NCI-H146 (cell line): ENCODE measurements around the gene PFKP.

ENCODE experiments used
- DNase-seq: peaks from one replicate; lab custom pipeline; 2025; lab: John Stamatoyannopoulos, UW

The PFKP gene

GRCh38 chr10:3116508-3117100 lies 49.3 kb downstream of the PFKP start:
- DNase-seq = no peak

- DNase-seq = no peak
Measured at GRCh38 chr10:3117486-3117885, 50.1 kb downstream of the PFKP start.

GRCh38 chr10:3118641-3119091 lies 51.3 kb downstream of the PFKP start:
- DNase-seq = no peak

- DNase-seq = no peak
Measured at GRCh38 chr10:3119796-3120459, 52.6 kb downstream of the PFKP start.

GRCh38 chr10:3122034-3122433 lies 54.7 kb downstream of the PFKP start:
- DNase-seq = no peak

- DNase-seq = no peak
Measured at GRCh38 chr10:3122486-3123205, 55.3 kb downstream of the PFKP start.

- no peak for DNase-seq
Measured at GRCh38 chr10:3123571-3124411, 56.4 kb downstream of the PFKP start.

GRCh38 chr10:3124412-3125175 lies 57.2 kb downstream of the PFKP start:
- DNase-seq = no peak

GRCh38 chr10:3125527-3126170 lies 58.3 kb downstream of the PFKP start:
- DNase-seq = no peak

GRCh38 chr10:3126249-3126648 lies 58.9 kb downstream of the PFKP start:
- no peak for DNase-seq

GRCh38 chr10:3126741-3127346 lies 59.5 kb downstream of the PFKP start:
- peak; percentile 95 for DNase-seq

GRCh38 chr10:3127921-3128320 lies 60.6 kb downstream of the PFKP start:
- no peak for DNase-seq

GRCh38 chr10:3128379-3129130 lies 61.2 kb downstream of the PFKP start:
- DNase-seq = no peak

- DNase-seq = no peak
Measured at GRCh38 chr10:3129581-3130340, 62.4 kb downstream of the PFKP start.

GRCh38 chr10:3131098-3131497 lies 63.8 kb downstream of the PFKP start:
- DNase-seq = peak; percentile 73

GRCh38 chr10:3132036-3133025 lies 65.0 kb downstream of the PFKP start:
- no peak for DNase-seq

GRCh38 chr10:3133948-3134347 lies 66.6 kb downstream of the PFKP start:
- no peak for DNase-seq

- DNase-seq = no peak
Measured at GRCh38 chr10:3135006-3135405, 67.7 kb downstream of the PFKP start.
